Endothelial cell of umbilical vein (primary cell): Measurements from ENCODE around the gene IL31RA. TPM values are rescaled to one million over a fixed set of nuclear protein-coding genes. Genes with fewer than 3 reads are reported as not detected.
A peak's percentile ranks its signal among the peaks of the same experiment; 100 is the strongest.
"Not testable (repeated sequence)": the region's sequence is repeated elsewhere in the genome, so short reads cannot be mapped to it uniquely, and the experiment has no call there.

Experiments used
- BruUV-seq: library from RNA; stranded (reverse); fragments of 400-500 nt; replicated peaks from 2 replicates; lab custom pipeline; 2021; lab: Mats Ljungman, UMichigan
- CTCF ChIA-PET: fragments of 300-600, 350-600 bp; sonication (Branson Sonifier 250); formaldehyde crosslinking; loops from one replicate; lab custom pipeline; 2021; ENCODE audit warnings: antibody characterized with exemption, inconsistent platforms; lab: Charles Lee
- POLR2A ChIA-PET: fragments of 300-600, 350-600 bp; sonication (Branson Sonifier 250); formaldehyde crosslinking; loops from one replicate; lab custom pipeline; 2021; ENCODE audit warnings: antibody characterized with exemption, inconsistent platforms; lab: Charles Lee
- DNase-seq: peaks from one replicate; pipeline ENCODE4 v3.0.0-alpha.2; 2011; ENCODE audit warnings: low read depth, low spot score
- FAIRE-seq: peaks from 2 replicates; lab custom pipeline; 2011; peaks lifted over from hg19 to GRCh38; lab: Jason Lieb, UNC
- H2AFZ ChIP-seq: 2 replicates; pipeline ENCODE4 v1.6.0; 2012; ENCODE audit warnings: low read depth, low read length, control low read depth, inconsistent platforms
- H3K27ac ChIP-seq: 2 replicates; pipeline ENCODE4 v1.5.1; 2011; ENCODE audit warnings: low read depth, mild to moderate bottlenecking, control low read depth, low read length, moderate library complexity; ENCODE audit not compliant: insufficient read depth
- H3K27me3 ChIP-seq, 2 experiments: 2 replicates each; pipeline versions ENCODE4 v1.6.0 to v1.6.1; 2011; ENCODE audit warnings: low read length in 2 of 2, mixed read lengths in 1 of 2; ENCODE audit not compliant: control insufficient read depth in 2 of 2, insufficient read depth in 2 of 2
- H3K36me3 ChIP-seq, 2 experiments: 2 replicates in 1 of 2; 3 replicates in 1 of 2; pipeline ENCODE4 v1.5.1; 2011; ENCODE audit warnings: low read length in 2 of 2, mild to moderate bottlenecking in 1 of 2, moderate library complexity in 1 of 2; ENCODE audit not compliant: control insufficient read depth in 2 of 2, insufficient read depth in 2 of 2; ENCODE audit errors: extremely low read depth in 1 of 2
- H3K4me1 ChIP-seq: 3 replicates; pipeline ENCODE4 v1.5.1; 2011; ENCODE audit warnings: mild to moderate bottlenecking, low read length; ENCODE audit not compliant: control insufficient read depth, insufficient read depth; ENCODE audit errors: extremely low read depth
- H3K4me2 ChIP-seq: 2 replicates; pipeline ENCODE4 v1.6.1; 2011; ENCODE audit warnings: low read length, control low read depth, mixed read lengths; ENCODE audit not compliant: insufficient read depth
- H3K4me3 ChIP-seq, 3 experiments: fragments of 200-600 bp in 1 of 3; sonication (generic), shearing (Covaris generic) in 1 of 3; replicated peaks in 1 of 3; 2 replicates each; pipeline ENCODE4 v1.5.1; 2011 to 2016; ENCODE audit warnings: control low read depth in 3 of 3, low read length in 3 of 3, mild to moderate bottlenecking in 2 of 3, inconsistent platforms in 1 of 3, low read depth in 1 of 3, moderate library complexity in 1 of 3; ENCODE audit not compliant: insufficient read depth in 1 of 3
- H3K79me2 ChIP-seq: 2 replicates; pipeline ENCODE4 v1.6.0; 2012; ENCODE audit warnings: low read length, inconsistent platforms; ENCODE audit not compliant: control insufficient read depth, insufficient read depth
- H3K9ac ChIP-seq: replicated peaks from 2 replicates; pipeline ENCODE3; 2011; ENCODE audit warnings: low read length, control low read depth; ENCODE audit not compliant: insufficient read depth; ENCODE audit errors: extremely low read depth
- H3K9me1 ChIP-seq: replicated peaks from 3 replicates; pipeline ENCODE4 v1.6.0; 2011; ENCODE audit warnings: mild to moderate bottlenecking, low read length; ENCODE audit not compliant: control insufficient read depth, insufficient read depth; ENCODE audit errors: extremely low read depth
- H3K9me3 ChIP-seq: replicated peaks from 2 replicates; pipeline ENCODE4 v1.5.1; 2012; ENCODE audit warnings: low read length, inconsistent platforms; ENCODE audit not compliant: control insufficient read depth, insufficient read depth
- H4K20me1 ChIP-seq: replicated peaks from 2 replicates; pipeline ENCODE3; 2011; ENCODE audit warnings: mild to moderate bottlenecking, low read length; ENCODE audit not compliant: control insufficient read depth, insufficient read depth; ENCODE audit errors: extremely low read depth
- CTCF ChIP-seq, 2 donors: IDR thresholded peaks; 1 replicate in 1 of 2; 2 replicates in 1 of 2; pipeline ENCODE4 v1.5.1; 2011; ENCODE audit warnings: low read length in 2 of 2, mild to moderate bottlenecking in 2 of 2, moderate library complexity in 2 of 2, control low read depth in 1 of 2, inconsistent platforms in 1 of 2, low read depth in 1 of 2; ENCODE audit not compliant: insufficient read depth in 1 of 2; ENCODE audit errors: extremely low read depth in 1 of 2
- EZH2 ChIP-seq: IDR thresholded peaks from 2 replicates; pipeline ENCODE4 v1.6.1; 2012; ENCODE audit warnings: borderline replicate concordance, low read depth, mild to moderate bottlenecking, moderate library complexity, low read length, inconsistent platforms; ENCODE audit not compliant: severe bottlenecking
- FOS ChIP-seq: IDR thresholded peaks from 2 replicates; pipeline ENCODE4 v1.6.1; 2011; ENCODE audit warnings: mild to moderate bottlenecking, low read length, moderate library complexity, borderline replicate concordance; ENCODE audit not compliant: insufficient read depth
- GATA2 ChIP-seq: IDR thresholded peaks from 2 replicates; pipeline ENCODE4 v1.7.0; 2011; ENCODE audit warnings: low read depth, mild to moderate bottlenecking, moderate library complexity, mixed read lengths, low read length; ENCODE audit not compliant: insufficient read length, insufficient read depth
- JUN ChIP-seq: IDR thresholded peaks from 2 replicates; pipeline ENCODE4 v1.6.1; 2011; ENCODE audit warnings: borderline replicate concordance, low read depth; ENCODE audit not compliant: insufficient read length, insufficient read depth
- MAX ChIP-seq: IDR thresholded peaks from 2 replicates; pipeline ENCODE4 v1.6.1; 2011; ENCODE audit not compliant: insufficient read depth, insufficient read length
- MYC ChIP-seq: IDR thresholded peaks from one replicate; pipeline ENCODE4 v1.6.1; 2011; ENCODE audit warnings: mild to moderate bottlenecking, low read depth, low read length
- POLR2A ChIP-seq: IDR thresholded peaks from 2 replicates; pipeline ENCODE4 v1.6.1; 2012; ENCODE audit warnings: low read depth, mild to moderate bottlenecking, control low read depth, low read length
- POLR2AphosphoS5 ChIP-seq: IDR thresholded peaks from 2 replicates; pipeline ENCODE4 v1.6.1; 2012; ENCODE audit warnings: low read depth, mild to moderate bottlenecking, control low read depth, low read length, moderate library complexity; ENCODE audit not compliant: insufficient read depth
- dilution Hi-C: fragments of 300-500 bp; cut with MboI; formaldehyde crosslinking; loops from one replicate; pipeline ENCODE4 v1.15.0; 2019; ENCODE audit warnings: low sequenced_read_pairs; ENCODE audit not compliant: extremely low pct_ligation_motif_present
- intact Hi-C: fragments of 100-400 bp; cut with micrococcal nuclease; formaldehyde crosslinking; loops from one replicate; pipeline ENCODE4 v1.10.0; 2022
- polyA plus RNA-seq, 4 experiments: library from polyadenylated mRNA; depleted of rRNA in 3 of 4; stranded (reverse) in 3 of 4; unstranded in 1 of 4; fragments of >200 nt; gene quantifications; 2 replicates each; pipeline versions ENCODE4 v1.2.1 to v1.2.3, GENCODE V29; 2011 to 2012; ENCODE audit warnings: missing spikeins in 1 of 4
- total RNA-seq: library from RNA; stranded (reverse); gene quantifications from 2 replicates; pipeline ENCODE4 v1.2.3, GENCODE V29; 2021

The IL31RA gene
- total and polyA plus RNA-seq, 2 donors (not counting 3 experiments of a cell fraction or from before 2014, with no cell fraction given), result 0.14 to 0.75 TPM

GRCh38 chr5:55941154-55941553, 90.0 kb downstream of the IL31RA start:
- H3K4me3 ChIP-seq, H3K27me3 ChIP-seq, DNase-seq, H2AFZ ChIP-seq, H3K4me2 ChIP-seq, dilution Hi-C loops, H3K9me1 ChIP-seq, H3K9ac ChIP-seq, CTCF ChIA-PET, H4K20me1 ChIP-seq, POLR2A ChIA-PET, H3K4me1 ChIP-seq, H3K9me3 ChIP-seq, FAIRE-seq, intact Hi-C loops, H3K27ac ChIP-seq, H3K79me2 ChIP-seq: not testable (repeated sequence)
- BruUV-seq, result TSS peak; percentile 5
- peaks cover 5 to 31% of the 10 kb centered on the region in 2 experiments for H3K36me3 ChIP-seq

GRCh38 chr5:55959208-55959607, 108.1 kb downstream of the IL31RA start:
- H3K4me3 ChIP-seq, result no peak overlapping the region
- intact Hi-C loops, result no loop called here
- FAIRE-seq (peak; percentile 12), DNase-seq (no peak)
- POLR2A ChIA-PET, result no interaction called here
- peaks cover 36 to 48% of the 10 kb centered on the region in 2 experiments for H3K36me3 ChIP-seq
- no peaks in the 10 kb centered on the region for H4K20me1 ChIP-seq
- no peak overlapping the region for H3K27ac ChIP-seq
- no TSS peak for BruUV-seq
- no peaks in the 10 kb centered on the region for H3K4me1 ChIP-seq
- peaks cover 18% of the 10 kb centered on the region for H3K79me2 ChIP-seq
- H3K9me3 ChIP-seq, result no peaks in the 10 kb centered on the region
- no peak overlapping the region for H3K9ac ChIP-seq
- no peaks in the 10 kb centered on the region for H3K9me1 ChIP-seq
- no peak overlapping the region for H2AFZ ChIP-seq
- dilution Hi-C loops, result no loop called here
- H3K27me3 ChIP-seq, result no peaks in the 10 kb centered on the region
- TF ChIP-seq EZH2 (no peak), JUN (no peak), MAX (no peak), POLR2AphosphoS5 (no peak), MYC (no peak), FOS (no peak), CTCF (IDR thresholded peaks at IDR 0.05; ENCODE audit: extremely low read depth in 1 of 2, insufficient read depth in 1 of 2, low read depth in 1 of 2, low read length in 2 of 2) (no peak), POLR2A (no peak), GATA2 (no peak)
- no peak overlapping the region for H3K4me2 ChIP-seq
- CTCF ChIA-PET, result interaction anchor here (1.3 kb wide), 1 partner anchor 12 kb away, joined by 4 read pairs; no protein-coding TSS in a partner anchor
